HepG2 (cell line): ENCODE measurements around the gene COMT. TPM values are rescaled to one million over a fixed set of nuclear protein-coding genes. Genes with fewer than 3 reads are reported as not detected.

Experiments used
- EEA1 ChIP-seq: sonication (generic); formaldehyde crosslinking; IDR thresholded peaks from 2 replicates; pipeline ENCODE4 v1.5.1; 2020; ENCODE audit warnings: mild to moderate bottlenecking, missing genetic modification reagents, borderline replicate concordance
- FOXK1 ChIP-seq: sonication (generic); formaldehyde crosslinking; IDR thresholded peaks from 2 replicates; pipeline ENCODE4 v1.4.0; 2020; ENCODE audit warnings: low read depth, missing genetic modification reagents, borderline replicate concordance
- GTF2F1 ChIP-seq: fragments of 150-350 bp; IDR thresholded peaks from 2 replicates; pipeline ENCODE4 v1.6.1; 2014; ENCODE audit warnings: low read length
- GZF1 ChIP-seq: sonication (generic); formaldehyde crosslinking; IDR thresholded peaks from 2 replicates; pipeline ENCODE4 v1.5.1; 2020; ENCODE audit warnings: mild to moderate bottlenecking, missing genetic modification reagents
- HNF4G ChIP-seq, 2 experiments: sonication (generic) in 1 of 2; formaldehyde crosslinking in 1 of 2; IDR thresholded peaks; 2 replicates each; pipeline versions ENCODE4 v1.4.0 to v1.6.1; 2011 to 2020; ENCODE audit warnings: borderline replicate concordance in 2 of 2, low read depth in 2 of 2, mild to moderate bottlenecking in 2 of 2, low read length in 1 of 2, missing genetic modification reagents in 1 of 2, moderate library complexity in 1 of 2
- HOXD1 ChIP-seq: sonication (generic); formaldehyde crosslinking; IDR thresholded peaks from 2 replicates; pipeline ENCODE4 v1.5.0; 2020; ENCODE audit warnings: missing genetic modification reagents
- KLF15 ChIP-seq: sonication (generic); formaldehyde crosslinking; IDR thresholded peaks from 2 replicates; pipeline ENCODE4 v1.8.1; 2023; ENCODE audit warnings: borderline replicate concordance, mild to moderate bottlenecking, inconsistent platforms, missing genetic modification reagents, mixed read lengths
- KLF9 ChIP-seq: IDR thresholded peaks from 2 replicates; pipeline ENCODE4 v1.6.1; 2016; ENCODE audit warnings: low read depth
- MED8 ChIP-seq: sonication (generic); formaldehyde crosslinking; IDR thresholded peaks from 2 replicates; pipeline ENCODE4 v1.8.1; 2023; ENCODE audit warnings: mild to moderate bottlenecking, missing genetic modification reagents; ENCODE audit not compliant: insufficient replicate concordance
- MTERF4 ChIP-seq: sonication (generic); formaldehyde crosslinking; IDR thresholded peaks from 2 replicates; pipeline ENCODE4 v1.8.0; 2023; ENCODE audit warnings: mild to moderate bottlenecking, missing genetic modification reagents
- PBX2 ChIP-seq: IDR thresholded peaks from 2 replicates; pipeline ENCODE4 v1.6.1; 2016; ENCODE audit warnings: control low read depth
- POLR2AphosphoS2 ChIP-seq: IDR thresholded peaks from 2 replicates; pipeline ENCODE4 v1.6.1; 2011; ENCODE audit warnings: low read depth, low read length, improper control_type of control experiment
- RAD21 ChIP-seq: fragments of 450-650 bp; formaldehyde crosslinking; IDR thresholded peaks from 2 replicates; pipeline ENCODE4 v1.5.0; 2020; ENCODE audit warnings: mild to moderate bottlenecking
- RXRB ChIP-seq: IDR thresholded peaks from 2 replicates; pipeline ENCODE4 v1.6.1; 2016; ENCODE audit warnings: borderline replicate concordance, missing genetic modification reagents, missing compliant biosample characterization
- TCF7 ChIP-seq: sonication (generic); IDR thresholded peaks from 2 replicates; pipeline ENCODE4 v1.6.1; 2016; ENCODE audit warnings: antibody characterized with exemption, low read depth
- THAP11 ChIP-seq: IDR thresholded peaks from 2 replicates; pipeline ENCODE4 v1.6.1; 2016; ENCODE audit warnings: missing biosample characterization, missing genetic modification reagents
- ZBTB8A ChIP-seq: sonication (generic); formaldehyde crosslinking; IDR thresholded peaks from 2 replicates; pipeline ENCODE4 v1.4.0; 2020; ENCODE audit warnings: mild to moderate bottlenecking, low read depth, missing genetic modification reagents, borderline replicate concordance
- ZMYM4 ChIP-seq: sonication (generic); formaldehyde crosslinking; IDR thresholded peaks from 2 replicates; pipeline ENCODE4 v1.8.1; 2023; ENCODE audit warnings: mild to moderate bottlenecking, missing genetic modification reagents
- ZNF230 ChIP-seq: sonication (generic); formaldehyde crosslinking; IDR thresholded peaks from 2 replicates; pipeline ENCODE4 v1.4.0; 2020; ENCODE audit warnings: mild to moderate bottlenecking, missing genetic modification reagents
- ZNF441 ChIP-seq: sonication (generic); formaldehyde crosslinking; IDR thresholded peaks from 2 replicates; pipeline ENCODE4 v1.7.0; 2021; ENCODE audit warnings: missing genetic modification reagents, borderline replicate concordance
- ZNF501 ChIP-seq: sonication (generic); formaldehyde crosslinking; IDR thresholded peaks from 2 replicates; pipeline ENCODE4 v1.5.1; 2020; ENCODE audit warnings: mild to moderate bottlenecking, moderate library complexity, missing genetic modification reagents
- ZNF567 ChIP-seq: sonication (generic); formaldehyde crosslinking; IDR thresholded peaks from 2 replicates; pipeline ENCODE4 v1.8.1; 2023; ENCODE audit warnings: mild to moderate bottlenecking, missing genetic modification reagents, borderline replicate concordance
- ZNF609 ChIP-seq: sonication (generic); formaldehyde crosslinking; IDR thresholded peaks from 2 replicates; pipeline ENCODE4 v1.4.0; 2020; ENCODE audit warnings: mild to moderate bottlenecking, missing genetic modification reagents, borderline replicate concordance
- ZNF883 ChIP-seq: sonication (generic); formaldehyde crosslinking; IDR thresholded peaks from 2 replicates; pipeline ENCODE4 v1.5.1; 2020; ENCODE audit warnings: mild to moderate bottlenecking, missing genetic modification reagents; ENCODE audit errors: not compliant biosample characterization
- polyA plus RNA-seq, 8 experiments: library from polyadenylated mRNA; depleted of rRNA in 3 of 8; stranded (reverse) in 7 of 8; unstranded in 1 of 8; fragments of >200 nt; fragmentation: Illumina TruSeq in 4 of 8; extraction: Trizol in 4 of 8; gene quantifications; 2 replicates each; pipeline versions ENCODE4 v1.2.1 to v1.2.3, GENCODE V29; 2011 to 2016; ENCODE audit warnings: low read depth in 4 of 8, missing spikeins in 1 of 8, mixed read lengths in 1 of 8; ENCODE audit not compliant: insufficient read depth in 1 of 8
- total RNA-seq, 5 experiments: library from RNA; depleted of rRNA; stranded (reverse); fragments of >200 nt; fragmentation: Illumina TruSeq; extraction: Trizol; gene quantifications; 2 replicates each; pipeline ENCODE4 v1.2.3, GENCODE V29; 2016; ENCODE audit warnings: low read depth in 1 of 5

The COMT gene
- total and polyA plus RNA-seq, 2 of the 13 experiments (the other 11 are each of a cell fraction or from before 2014, with no cell fraction given), result 156 to 162 TPM

GRCh38 chr22:19962246-19962908, 20.8 kb downstream of the COMT start (continued):
- TF ChIP-seq ZNF230 (no peak), ZNF609 (no peak), RAD21 (CRISPR knock-in tag) (peak; percentile 59), MTERF4 (no peak), ZNF883 (no peak), KLF9 (CRISPR knock-in tag) (no peak), GTF2F1 (no peak), POLR2AphosphoS2 (no peak), GZF1 (CRISPR knock-in tag) (no peak), ZNF567 (no peak), HNF4G (IDR thresholded peaks at IDR 0.05; ENCODE audit: borderline replicate concordance, low read depth, low read length) (no peak), HNF4G (CRISPR knock-in tag; IDR thresholded peaks at IDR 0.05; ENCODE audit: borderline replicate concordance, low read depth) (no peak), HOXD1 (no peak), THAP11 (CRISPR knock-in tag) (no peak), ZMYM4 (CRISPR knock-in tag) (no peak), TCF7 (no peak), FOXK1 (0 out of 2 replicates have a peak, but pooled peaks have one; percentile 6), EEA1 (CRISPR knock-in tag) (no peak), ZNF441 (no peak), KLF15 (CRISPR knock-in tag) (no peak; the same call in 1 of the 2 replicates), ZNF501 (no peak), RXRB (no peak), MED8 (CRISPR knock-in tag) (no peak), ZBTB8A (CRISPR knock-in tag) (no peak), PBX2 (CRISPR knock-in tag) (no peak)
